Measurements from ENCODE around the gene SPATA45. TPM values are rescaled to one million over a fixed set of nuclear protein-coding genes. Genes with fewer than 3 reads are reported as not detected.

The SPATA45 gene
- 2.9 TPM in 1 of 2 replicates, not detected in the other for total RNA-seq
- 0.52 TPM in 1 of 2 replicates, not detected in the other for polyA plus RNA-seq

- H3K36me3 ChIP-seq, result no peaks in the 10 kb centered on the region
- H3K4me3 ChIP-seq, result no peak within 1 kb of the TSS
- TF ChIP-seq, protein P1, sequence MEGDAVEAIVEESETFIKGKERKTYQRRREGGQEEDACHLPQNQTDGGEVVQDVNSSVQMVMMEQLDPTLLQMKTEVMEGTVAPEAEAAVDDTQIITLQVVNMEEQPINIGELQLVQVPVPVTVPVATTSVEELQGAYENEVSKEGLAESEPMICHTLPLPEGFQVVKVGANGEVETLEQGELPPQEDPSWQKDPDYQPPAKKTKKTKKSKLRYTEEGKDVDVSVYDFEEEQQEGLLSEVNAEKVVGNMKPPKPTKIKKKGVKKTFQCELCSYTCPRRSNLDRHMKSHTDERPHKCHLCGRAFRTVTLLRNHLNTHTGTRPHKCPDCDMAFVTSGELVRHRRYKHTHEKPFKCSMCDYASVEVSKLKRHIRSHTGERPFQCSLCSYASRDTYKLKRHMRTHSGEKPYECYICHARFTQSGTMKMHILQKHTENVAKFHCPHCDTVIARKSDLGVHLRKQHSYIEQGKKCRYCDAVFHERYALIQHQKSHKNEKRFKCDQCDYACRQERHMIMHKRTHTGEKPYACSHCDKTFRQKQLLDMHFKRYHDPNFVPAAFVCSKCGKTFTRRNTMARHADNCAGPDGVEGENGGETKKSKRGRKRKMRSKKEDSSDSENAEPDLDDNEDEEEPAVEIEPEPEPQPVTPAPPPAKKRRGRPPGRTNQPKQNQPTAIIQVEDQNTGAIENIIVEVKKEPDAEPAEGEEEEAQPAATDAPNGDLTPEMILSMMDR (IDR thresholded peaks at IDR 0.05; ENCODE audit: low read depth, low read length), result no peak
- no peaks in the 10 kb centered on the region for H3K4me1 ChIP-seq (ENCODE audit: low read depth)
- H3K27ac ChIP-seq, result no peak within 1 kb of the TSS
- DNase-seq (ENCODE audit: low read depth in 1 of 2, low spot score in 1 of 2), result no peak
- H3K9me3 ChIP-seq (ENCODE audit: low read depth), result no peaks in the 10 kb centered on the region
- no peaks in the 10 kb centered on the region for H3K27me3 ChIP-seq
Measured at GRCh38 chr1:212847549-212847948, at the start of gene SPATA45. TSS of gene SPATA45 (minus strand) at chr1:212847649. CDS start at chr1:212836149, 11,500 bp downstream.

DNA sequence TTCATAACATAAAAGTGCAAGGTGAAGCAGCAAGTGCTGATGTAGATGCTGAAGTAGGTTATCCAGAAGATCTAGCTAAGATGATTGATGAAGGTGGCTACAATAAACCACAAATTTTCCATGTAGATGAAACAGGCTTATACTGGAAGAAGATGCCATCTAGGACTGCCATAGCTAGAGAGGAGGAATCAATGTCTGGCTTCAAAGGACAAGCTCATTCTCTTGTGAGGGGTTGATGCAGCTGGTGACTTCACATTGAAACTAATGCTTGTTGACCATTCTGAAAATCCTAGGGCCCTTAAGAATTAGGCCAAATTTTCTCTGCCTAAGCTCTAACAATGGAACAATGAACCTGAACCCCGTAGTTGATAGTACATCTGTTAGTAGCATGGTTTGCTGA, 44.7 kb upstream of the SPATA45 start:
- DNase-seq (ENCODE audit: low read depth in 1 of 2, low spot score in 1 of 2), result no peak
- no peaks in the 10 kb centered on the region for H3K9me3 ChIP-seq (ENCODE audit: low read depth)
- TF ChIP-seq, protein P1 (IDR thresholded peaks at IDR 0.05; ENCODE audit: low read depth, low read length), result no peak
- H3K4me1 ChIP-seq (ENCODE audit: low read depth), result no peaks in the 10 kb centered on the region
- H3K27me3 ChIP-seq, result no peaks in the 10 kb centered on the region
- no peak overlapping the region for H3K4me3 ChIP-seq
- H3K36me3 ChIP-seq, result peaks cover 62% of the 10 kb centered on the region
- no peak overlapping the region for H3K27ac ChIP-seq

GRCh38 chr1:212884592-212884991, 37.1 kb upstream of the SPATA45 start:
- Histone ChIP-seq H3K4me1 (ENCODE audit: low read depth) (no peaks in the 10 kb centered on the region), H3K4me3 (no peak overlapping the region), H3K36me3 (peaks cover 52% of the 10 kb centered on the region), H3K9me3 (ENCODE audit: low read depth) (no peaks in the 10 kb centered on the region), H3K27me3 (no peaks in the 10 kb centered on the region), H3K27ac (no peak overlapping the region)
- TF ChIP-seq, protein P1 (IDR thresholded peaks at IDR 0.05; ENCODE audit: low read depth, low read length), result no peak
- no peak for DNase-seq (ENCODE audit: low read depth in 1 of 2, low spot score in 1 of 2)

DNA sequence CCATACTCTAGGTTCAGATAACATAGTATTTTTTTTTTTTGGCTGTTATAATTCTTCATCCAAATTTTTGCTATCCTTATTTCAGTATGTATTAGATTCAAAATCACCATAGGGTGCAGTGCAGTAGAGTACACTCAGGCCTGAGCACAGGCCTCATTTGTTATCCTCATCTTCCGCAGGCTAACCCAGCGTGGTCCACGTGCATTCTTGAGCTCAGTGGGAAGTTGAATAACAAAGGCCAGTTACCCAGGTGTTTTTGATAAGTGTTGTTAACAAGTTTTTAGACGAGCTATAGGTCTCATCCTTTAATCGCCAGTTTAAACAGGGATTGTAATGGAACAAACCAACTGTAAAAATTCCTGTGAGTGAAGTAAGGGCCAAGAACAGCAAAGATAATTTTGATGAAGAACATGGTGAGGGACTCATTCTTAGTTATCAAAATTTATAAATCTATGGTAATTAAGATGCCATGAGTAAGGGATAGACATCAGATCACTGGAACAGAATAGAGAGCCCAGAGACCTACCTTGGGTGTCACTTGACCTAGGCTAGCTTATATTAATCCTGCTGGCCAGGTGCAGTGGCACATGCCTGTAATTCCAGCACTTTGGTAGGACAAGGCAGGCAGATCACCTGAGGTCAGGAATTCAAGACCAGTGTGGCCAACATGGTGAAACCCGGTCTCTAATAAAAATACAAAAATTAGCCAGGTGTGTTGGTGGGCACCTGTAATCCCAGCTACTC, 32.7 kb upstream of the SPATA45 start:
- TF ChIP-seq, protein P1 (IDR thresholded peaks at IDR 0.05; ENCODE audit: low read depth, low read length), result no peak
- H3K27ac ChIP-seq, result no peak overlapping the region

DNA sequence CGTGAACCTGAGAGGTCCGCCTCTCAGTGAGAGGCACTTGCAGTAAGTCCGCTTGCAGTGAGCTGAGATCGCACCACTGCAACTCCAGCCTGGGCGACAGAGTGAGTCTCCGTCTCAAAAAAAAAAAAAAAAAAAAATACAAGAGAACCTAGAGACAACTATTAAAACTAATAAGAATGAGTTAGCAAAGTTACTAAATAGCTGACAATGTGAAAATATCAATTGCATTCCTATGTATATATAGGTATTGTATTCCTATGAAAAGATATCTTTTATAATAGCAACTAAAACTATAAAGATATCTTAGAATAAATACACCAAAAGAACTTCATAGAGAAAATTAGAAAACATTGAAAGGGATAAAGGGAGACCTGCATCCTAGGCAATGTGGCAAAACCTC, 31.0 kb upstream of the SPATA45 start:
- Histone ChIP-seq H3K36me3 (peaks cover 37% of the 10 kb centered on the region), H3K27ac (no peak overlapping the region), H3K9me3 (ENCODE audit: low read depth) (no peaks in the 10 kb centered on the region)

More for the DNA sequence above, 32.7 kb upstream of the SPATA45 start:
- DNase-seq (ENCODE audit: low read depth in 1 of 2, low spot score in 1 of 2), result no peak
- Histone ChIP-seq H3K4me3 (no peak overlapping the region), H3K27me3 (no peaks in the 10 kb centered on the region), H3K9me3 (ENCODE audit: low read depth) (no peaks in the 10 kb centered on the region), H3K36me3 (peaks cover 33% of the 10 kb centered on the region), H3K4me1 (ENCODE audit: low read depth) (no peaks in the 10 kb centered on the region)

More for the DNA sequence above, 31.0 kb upstream of the SPATA45 start:
- H3K4me1 ChIP-seq (ENCODE audit: low read depth), result no peaks in the 10 kb centered on the region
- TF ChIP-seq, protein P1 (IDR thresholded peaks at IDR 0.05; ENCODE audit: low read depth, low read length), result no peak
- H3K27me3 ChIP-seq, result no peaks in the 10 kb centered on the region
- DNase-seq (ENCODE audit: low read depth in 1 of 2, low spot score in 1 of 2), result no peak
- H3K4me3 ChIP-seq, result no peak overlapping the region

Data from cardiac muscle cell (in vitro differentiated cells and primary cell).